Activated T-helper 17 cell treated with anti-CD3 and anti-CD28 coated beads, Interleukin-2, amount 50 U/mL, for 72 hours (primary cell): ENCODE measurements around the gene BAIAP2. TPM values are rescaled to one million over a fixed set of nuclear protein-coding genes. Genes with fewer than 3 reads are reported as not detected.
"Not testable (repeated sequence)": the region's sequence is repeated elsewhere in the genome, so short reads cannot be mapped to it uniquely, and the experiment has no call there.

Experiments used
- ATAC-seq: fragments of 150-1000 bp; cut with Tn5 transposase; replicated peaks from 2 replicates; pipeline ENCODE4 v1.10.0; 2021; ENCODE audit warnings: mild to moderate bottlenecking, moderate library complexity
- H3K27ac Mint-ChIP-seq: one replicate; pipeline ENCODE4 v1.8.0; 2022; ENCODE audit warnings: mixed read lengths
- H3K27me3 Mint-ChIP-seq: one replicate; pipeline ENCODE4 v1.8.0; 2022; ENCODE audit warnings: mixed read lengths
- H3K36me3 Mint-ChIP-seq: one replicate; pipeline ENCODE4 v1.8.0; 2022; ENCODE audit warnings: low read depth, mild to moderate bottlenecking, mixed read lengths
- H3K4me1 Mint-ChIP-seq: one replicate; pipeline ENCODE4 v1.8.0; 2022; ENCODE audit warnings: mixed read lengths
- H3K4me3 Mint-ChIP-seq: one replicate; pipeline ENCODE4 v1.8.0; 2022; ENCODE audit warnings: mild to moderate bottlenecking, mixed read lengths
- H3K9me3 Mint-ChIP-seq: one replicate; pipeline ENCODE4 v1.8.0; 2022; ENCODE audit warnings: mixed read lengths
- total RNA-seq, 2 donors: library from RNA; stranded (reverse); gene quantifications; one replicate each; pipeline ENCODE4 v1.2.3, GENCODE V29; 2022

BAIAP2 gene
- total RNA-seq, 2 donors from 2014 or later: 4.6 to 4.8 TPM

DNA sequence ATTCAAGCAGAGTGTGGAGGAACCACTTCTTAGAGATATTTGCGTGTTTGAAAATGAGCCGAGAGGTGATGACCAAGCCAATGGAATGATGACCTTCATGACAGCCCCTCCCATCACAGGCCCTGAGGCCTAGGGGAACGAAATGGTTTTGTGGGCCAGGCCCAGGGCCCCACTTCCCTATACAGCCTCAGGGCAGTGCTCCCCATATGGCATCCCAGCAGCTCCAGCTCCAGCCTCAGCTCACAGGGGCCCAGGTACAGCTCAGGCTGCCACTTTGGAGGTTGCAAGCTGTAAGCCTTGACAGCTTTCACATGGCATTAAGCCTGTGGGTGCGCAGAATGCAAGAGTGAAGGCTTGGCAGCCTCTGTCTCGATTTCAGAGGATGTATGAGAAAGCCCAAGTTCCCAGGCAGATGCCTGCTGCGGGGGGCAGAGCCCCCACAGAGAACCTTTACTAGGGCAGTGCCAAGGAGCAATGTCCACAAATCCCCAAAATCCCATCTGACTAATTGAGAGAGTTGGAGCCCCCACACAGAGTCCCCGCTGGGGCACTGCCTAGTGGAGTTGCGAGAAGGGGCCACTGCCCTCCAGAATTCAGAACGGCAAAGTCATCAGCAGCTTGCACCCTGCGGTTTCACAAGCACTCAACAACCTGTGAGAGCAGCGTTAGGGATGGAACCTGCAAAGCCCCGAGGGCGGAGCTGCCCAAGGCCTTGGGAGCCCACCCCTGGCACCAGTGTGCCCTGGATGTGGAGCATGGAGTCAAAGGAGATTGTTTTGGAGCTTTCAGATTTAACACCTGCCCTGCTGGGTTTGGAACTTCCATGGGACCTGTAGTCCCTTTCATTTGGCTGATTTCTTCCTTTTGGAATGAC, 22.1 kb upstream of the BAIAP2 start:
- Mint-ChIP-seq H3K4me3 (no peak overlapping the region), H3K36me3 (no peaks in the 10 kb centered on the region), H3K4me1 (peaks cover 2% of the 10 kb centered on the region), H3K27ac (no peak overlapping the region), H3K27me3 (no peaks in the 10 kb centered on the region), H3K9me3 (peaks cover 10% of the 10 kb centered on the region)
- no peak for ATAC-seq

DNA sequence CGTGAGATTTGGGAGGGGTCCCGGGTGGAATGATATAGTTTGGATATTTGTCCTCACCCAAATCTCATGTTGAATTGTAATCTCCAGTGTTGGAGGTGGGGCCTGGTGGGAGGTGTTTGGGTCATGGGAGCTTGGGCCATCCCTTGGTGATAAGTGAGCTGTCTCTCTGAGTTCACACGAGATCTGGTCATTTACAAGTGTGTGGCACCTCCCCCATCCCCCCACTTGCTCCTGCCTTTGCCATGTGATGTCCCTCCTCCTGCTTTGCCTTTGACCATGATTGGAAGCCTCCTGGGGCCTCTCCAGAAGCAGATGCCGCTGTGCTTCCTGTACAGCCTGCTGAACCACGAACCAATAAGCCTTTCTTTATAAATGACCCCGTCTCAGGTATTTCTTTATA, 21.3 kb upstream of the BAIAP2 start:
- H3K36me3 Mint-ChIP-seq: no peaks in the 10 kb centered on the region
- H3K4me1 Mint-ChIP-seq: peaks cover 10% of the 10 kb centered on the region
- H3K27ac Mint-ChIP-seq: no peak overlapping the region
- peaks cover 10% of the 10 kb centered on the region for H3K9me3 Mint-ChIP-seq
- no peak overlapping the region for H3K4me3 Mint-ChIP-seq
- no peaks in the 10 kb centered on the region for H3K27me3 Mint-ChIP-seq
- ATAC-seq: no peak

DNA sequence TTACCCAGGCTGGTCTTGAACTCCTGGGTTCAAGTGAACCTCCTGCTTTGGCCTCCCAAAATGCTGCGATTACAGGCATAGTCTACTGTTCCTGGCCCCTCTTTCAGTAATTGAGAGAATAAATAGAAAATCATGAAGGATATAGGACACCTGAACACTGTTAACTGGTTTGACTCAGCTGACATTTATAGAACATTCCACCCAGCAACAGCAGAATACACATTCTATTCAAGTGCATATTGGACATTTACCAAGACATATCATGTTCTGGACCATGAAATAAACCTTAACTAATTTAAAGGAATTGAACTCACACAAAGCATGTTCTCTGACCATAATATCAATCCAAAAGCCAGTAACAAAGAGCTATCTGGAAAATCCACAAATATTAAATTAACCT, 19.8 kb upstream of the BAIAP2 start:
- ATAC-seq: no peak
- Mint-ChIP-seq H3K4me3 (no peak overlapping the region), H3K27ac (peak overlapping the region; percentile 50), H3K36me3 (no peaks in the 10 kb centered on the region), H3K27me3 (no peaks in the 10 kb centered on the region), H3K4me1 (peaks cover 10% of the 10 kb centered on the region), H3K9me3 (peaks cover 10% of the 10 kb centered on the region)

DNA sequence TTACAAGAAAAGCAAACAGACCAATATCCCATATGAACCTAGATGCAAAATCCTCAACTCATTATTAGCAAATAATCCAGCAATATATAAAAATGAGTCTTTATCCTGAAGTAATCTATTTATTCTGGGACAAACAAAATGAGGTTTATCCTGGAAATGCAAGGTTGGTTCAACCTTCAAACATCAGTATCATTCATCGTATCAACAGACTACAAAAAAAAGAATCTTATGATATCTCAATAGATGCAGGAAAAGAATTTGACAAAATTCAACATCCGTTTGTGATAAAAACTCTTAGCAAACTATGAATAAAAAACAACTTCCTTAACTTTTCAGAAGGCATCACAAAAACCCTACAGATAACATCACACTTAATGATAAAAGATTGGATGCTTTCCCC, 18.4 kb upstream of the BAIAP2 start:
- Mint-ChIP-seq H3K9me3 (peaks cover 4% of the 10 kb centered on the region), H3K27me3 (no peaks in the 10 kb centered on the region), H3K4me1 (peaks cover 10% of the 10 kb centered on the region), H3K27ac (peak overlapping the region; percentile 95), H3K4me3 (peak overlapping the region; percentile 92), H3K36me3 (no peaks in the 10 kb centered on the region)
- ATAC-seq: no peak

DNA sequence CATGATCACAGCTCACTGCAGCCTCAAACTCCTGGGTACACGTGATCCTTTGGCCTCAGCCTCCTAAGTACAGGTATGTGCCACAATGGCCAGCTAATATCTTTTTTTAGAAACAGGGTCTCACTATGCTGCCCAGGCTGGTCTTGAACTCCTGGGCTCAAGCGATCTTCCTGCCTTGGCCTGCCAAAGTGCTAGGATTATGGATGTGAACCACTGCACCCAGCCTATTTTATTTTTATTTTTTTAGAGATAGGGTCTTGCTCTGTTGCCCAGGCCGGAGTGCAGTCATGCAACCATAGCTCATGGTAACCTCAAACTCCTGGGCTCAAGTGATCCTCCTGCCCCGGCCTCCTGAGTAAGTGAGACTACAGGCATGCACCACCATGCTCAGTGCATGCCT, 17.6 kb upstream of the BAIAP2 start:
- not testable (repeated sequence) for ATAC-seq, H3K9me3 Mint-ChIP-seq, H3K27me3 Mint-ChIP-seq, H3K36me3 Mint-ChIP-seq
- peak overlapping the region; percentile 95 for H3K27ac Mint-ChIP-seq
- peaks cover 10% of the 10 kb centered on the region for H3K4me1 Mint-ChIP-seq
- H3K4me3 Mint-ChIP-seq: peak overlapping the region; percentile 92

DNA sequence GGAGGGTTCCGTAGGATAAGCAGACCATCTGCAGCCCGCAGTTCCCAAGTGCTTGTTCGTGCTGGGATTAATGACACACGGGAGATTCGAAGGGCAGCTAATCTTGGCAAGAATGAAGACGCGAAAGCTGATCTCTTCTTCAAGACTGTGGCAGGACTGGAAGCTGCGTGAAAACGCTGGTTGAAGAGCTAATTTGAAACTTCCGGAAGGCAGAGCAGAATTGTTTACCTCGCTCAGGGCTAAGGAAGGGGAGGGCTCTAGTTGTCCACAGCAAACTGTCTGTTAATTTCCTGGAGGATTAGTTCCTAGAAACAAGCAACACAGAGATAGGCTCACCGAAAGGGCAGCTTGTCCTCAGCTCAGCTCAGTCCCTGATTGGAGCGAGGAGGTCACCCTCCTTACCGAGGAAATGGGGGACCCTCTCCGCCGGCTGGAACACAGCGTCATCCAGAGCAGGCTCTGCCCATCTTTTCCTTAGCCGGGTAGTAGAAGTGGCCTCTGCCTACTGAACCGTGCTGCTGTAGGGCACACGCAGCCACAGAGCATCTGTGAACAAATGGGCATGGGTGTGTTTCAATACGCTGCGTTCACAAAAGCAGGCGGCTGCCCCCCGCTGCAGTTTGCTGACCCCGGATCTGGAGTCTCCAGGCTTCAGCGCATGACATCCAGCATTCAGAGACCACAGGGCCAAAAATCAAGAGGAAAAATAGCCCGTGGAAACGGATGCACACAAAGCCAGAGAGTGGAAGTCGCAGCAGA, 16.7 kb upstream of the BAIAP2 start:
- Mint-ChIP-seq H3K27me3 (no peaks in the 10 kb centered on the region), H3K27ac (peak overlapping the region; percentile 95), H3K36me3 (no peaks in the 10 kb centered on the region), H3K9me3 (no peaks in the 10 kb centered on the region), H3K4me1 (peaks cover 10% of the 10 kb centered on the region), H3K4me3 (peak overlapping the region; percentile 92)
- ATAC-seq: peak; percentile 94

DNA sequence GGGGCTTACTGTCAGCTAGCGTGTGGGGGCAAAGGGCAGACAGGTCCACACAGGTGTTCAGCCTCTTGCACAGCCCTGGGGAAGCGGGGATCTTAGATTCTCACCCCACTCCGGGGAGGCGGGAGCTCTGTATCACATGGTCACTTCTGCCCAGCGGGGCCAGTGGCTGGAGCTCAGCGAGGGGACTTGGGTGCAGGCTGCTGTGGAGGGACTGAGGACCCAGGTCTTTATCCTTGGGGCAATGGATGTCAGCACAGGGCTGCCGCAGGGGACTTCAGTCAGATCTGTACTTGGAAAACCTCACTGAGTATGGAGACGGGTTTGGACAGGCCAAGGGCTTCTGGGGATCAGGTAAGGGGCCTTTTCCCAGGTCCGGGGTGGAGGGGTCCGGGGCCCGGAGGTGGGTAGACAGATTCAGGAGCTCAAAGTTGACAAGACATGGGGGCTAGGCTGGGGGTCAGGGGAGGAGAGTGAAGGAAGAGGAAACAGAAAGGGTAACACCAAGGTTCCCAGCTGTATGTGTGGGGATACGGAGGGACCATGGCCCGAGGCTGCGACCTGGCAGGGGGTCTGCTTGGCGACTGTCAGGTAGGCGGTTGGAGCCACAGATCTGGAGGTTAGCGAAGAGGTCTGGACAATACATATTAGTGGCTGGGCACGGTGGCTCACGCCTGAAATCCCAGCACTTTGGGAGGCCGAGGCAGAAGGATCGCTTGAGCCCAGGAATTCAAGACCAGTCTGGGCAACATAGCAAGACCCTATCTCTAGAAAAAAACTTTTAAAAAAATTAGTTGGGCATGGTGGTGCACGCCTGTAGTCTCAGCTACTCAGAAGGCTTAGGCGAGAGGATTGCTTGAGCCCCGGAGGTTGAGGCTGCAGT, 15.1 kb upstream of the BAIAP2 start:
- Mint-ChIP-seq H3K9me3 (no peaks in the 10 kb centered on the region), H3K36me3 (no peaks in the 10 kb centered on the region), H3K4me1 (peaks cover 16% of the 10 kb centered on the region), H3K4me3 (no peak overlapping the region), H3K27me3 (no peaks in the 10 kb centered on the region), H3K27ac (no peak overlapping the region)
- no peak for ATAC-seq

DNA sequence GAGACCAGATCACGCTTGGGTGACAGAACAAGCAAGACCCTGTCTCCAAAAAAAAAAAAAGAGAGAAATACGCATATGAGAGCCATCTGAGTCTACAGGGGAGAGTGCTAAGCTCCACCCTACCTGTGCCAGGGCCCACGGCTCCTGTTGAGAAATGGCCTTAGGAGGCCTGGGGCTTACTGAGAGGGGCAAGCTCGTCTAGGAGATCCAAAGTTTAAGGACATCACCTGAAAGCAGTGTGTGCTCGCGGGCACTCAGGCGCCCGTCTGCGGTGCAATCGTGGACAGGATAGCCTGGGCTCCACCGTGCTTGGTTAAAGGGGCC, 14.5 kb upstream of the BAIAP2 start:
- no peak for ATAC-seq
- no peaks in the 10 kb centered on the region for H3K9me3 Mint-ChIP-seq
- H3K27ac Mint-ChIP-seq: no peak overlapping the region
- H3K4me3 Mint-ChIP-seq: no peak overlapping the region
- no peaks in the 10 kb centered on the region for H3K36me3 Mint-ChIP-seq
- no peaks in the 10 kb centered on the region for H3K27me3 Mint-ChIP-seq
- peaks cover 16% of the 10 kb centered on the region for H3K4me1 Mint-ChIP-seq

DNA sequence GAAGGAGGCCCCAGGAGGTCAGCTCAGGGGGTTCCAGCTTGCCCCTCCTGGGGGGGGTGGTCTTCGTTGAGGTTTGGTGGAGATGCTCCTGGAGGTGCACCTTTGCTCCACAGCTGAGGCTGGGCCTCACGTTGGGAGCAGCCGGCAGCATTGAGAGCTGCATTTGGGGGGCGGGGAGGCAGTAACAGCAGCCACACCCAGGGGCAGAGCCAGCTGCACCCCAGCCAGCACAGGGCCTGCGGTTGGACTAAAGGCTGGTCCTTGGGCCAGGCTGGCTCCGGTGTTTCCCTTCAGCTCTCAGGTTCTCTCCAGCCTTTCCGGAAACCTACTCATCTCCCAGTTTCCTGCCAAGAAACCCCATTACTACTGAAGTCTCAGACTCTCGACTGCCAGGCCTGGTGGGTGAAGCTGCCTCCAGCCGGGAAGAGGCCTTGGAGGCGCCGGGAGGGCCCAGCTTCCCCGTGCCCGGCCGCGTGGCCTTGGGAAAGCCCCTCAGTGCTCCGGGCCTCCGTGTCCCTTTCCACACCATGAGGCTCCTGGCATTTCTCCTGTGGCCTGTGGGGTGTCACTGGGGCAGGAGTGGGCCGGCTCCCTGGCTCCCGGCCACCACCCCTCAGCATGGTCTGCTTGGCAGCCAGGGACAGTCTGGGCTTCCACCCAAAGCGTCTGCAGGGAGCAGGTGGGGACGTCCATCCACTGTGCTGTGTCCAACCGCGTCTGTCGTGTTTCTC, 14.0 kb upstream of the BAIAP2 start:
- peaks cover 16% of the 10 kb centered on the region for H3K4me1 Mint-ChIP-seq
- no peak overlapping the region for H3K4me3 Mint-ChIP-seq
- no peak for ATAC-seq
- no peak overlapping the region for H3K27ac Mint-ChIP-seq
- H3K27me3 Mint-ChIP-seq: no peaks in the 10 kb centered on the region
- no peaks in the 10 kb centered on the region for H3K36me3 Mint-ChIP-seq
- H3K9me3 Mint-ChIP-seq: no peaks in the 10 kb centered on the region

DNA sequence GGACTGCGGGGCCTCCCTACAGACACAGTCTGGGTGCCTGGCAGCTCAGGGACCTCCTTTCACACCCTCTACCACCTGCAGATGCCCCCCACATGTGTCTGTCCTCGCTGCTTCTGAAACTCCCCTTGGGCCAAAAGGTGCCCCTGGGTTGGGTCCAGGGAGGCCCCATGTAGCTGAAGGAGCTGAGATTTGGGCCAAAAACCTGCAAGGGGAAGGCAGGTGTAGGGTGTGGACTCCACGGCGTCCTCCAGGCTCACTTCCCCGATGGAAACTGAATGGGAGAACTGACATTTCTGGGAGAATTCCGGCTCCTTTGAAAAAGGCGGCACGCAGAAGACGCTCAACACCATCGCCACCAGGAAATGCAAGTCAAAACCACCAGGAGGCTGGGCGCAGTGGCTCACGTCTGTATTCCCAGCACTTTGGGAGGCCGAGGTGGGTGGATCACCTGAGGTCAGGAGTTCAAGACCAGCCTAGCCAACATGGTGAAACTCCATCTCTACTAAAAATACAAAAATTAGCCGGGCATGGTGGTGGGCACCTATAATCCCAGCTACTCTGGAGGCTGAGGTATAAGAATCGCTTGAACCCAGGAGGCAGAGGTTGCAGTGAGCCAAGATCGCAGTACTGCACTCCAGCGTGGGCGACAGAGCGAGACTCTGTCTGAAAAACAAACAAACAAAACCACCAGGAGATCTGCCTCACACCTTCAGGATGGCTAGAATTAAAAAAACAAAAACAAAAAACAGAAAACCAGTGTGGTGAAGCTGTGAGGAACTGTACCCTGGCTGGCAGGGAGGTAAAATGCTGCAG, 13.2 kb upstream of the BAIAP2 start:
- ATAC-seq: no peak
- no peaks in the 10 kb centered on the region for H3K36me3 Mint-ChIP-seq

DNA sequence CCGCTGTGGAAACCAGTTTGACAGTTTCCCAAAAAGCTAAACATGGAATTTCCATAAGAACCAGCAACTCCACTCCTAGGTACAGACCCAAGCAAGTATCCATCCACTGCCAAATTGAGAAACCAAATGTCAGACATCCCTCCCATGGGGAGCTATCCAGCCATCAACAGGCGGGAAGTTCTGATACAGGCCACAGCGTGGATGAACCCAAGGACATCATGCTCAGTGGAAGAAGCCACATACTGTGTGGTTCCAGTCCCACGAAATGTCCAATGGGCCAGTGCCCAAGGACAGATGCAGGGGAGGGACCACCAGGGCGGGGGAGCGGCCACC, 12.6 kb upstream of the BAIAP2 start:
- H3K27me3 Mint-ChIP-seq: peaks cover 8% of the 10 kb centered on the region
- peaks cover 16% of the 10 kb centered on the region for H3K4me1 Mint-ChIP-seq
- H3K9me3 Mint-ChIP-seq: no peaks in the 10 kb centered on the region
- no peak overlapping the region for H3K4me3 Mint-ChIP-seq
- no peaks in the 10 kb centered on the region for H3K36me3 Mint-ChIP-seq
- no peak overlapping the region for H3K27ac Mint-ChIP-seq
- no peak for ATAC-seq

More for the DNA sequence above, 13.2 kb upstream of the BAIAP2 start:
- Mint-ChIP-seq H3K9me3 (no peaks in the 10 kb centered on the region), H3K27me3 (peaks cover 4% of the 10 kb centered on the region), H3K4me1 (peaks cover 16% of the 10 kb centered on the region), H3K4me3 (no peak overlapping the region), H3K27ac (no peak overlapping the region)

DNA sequence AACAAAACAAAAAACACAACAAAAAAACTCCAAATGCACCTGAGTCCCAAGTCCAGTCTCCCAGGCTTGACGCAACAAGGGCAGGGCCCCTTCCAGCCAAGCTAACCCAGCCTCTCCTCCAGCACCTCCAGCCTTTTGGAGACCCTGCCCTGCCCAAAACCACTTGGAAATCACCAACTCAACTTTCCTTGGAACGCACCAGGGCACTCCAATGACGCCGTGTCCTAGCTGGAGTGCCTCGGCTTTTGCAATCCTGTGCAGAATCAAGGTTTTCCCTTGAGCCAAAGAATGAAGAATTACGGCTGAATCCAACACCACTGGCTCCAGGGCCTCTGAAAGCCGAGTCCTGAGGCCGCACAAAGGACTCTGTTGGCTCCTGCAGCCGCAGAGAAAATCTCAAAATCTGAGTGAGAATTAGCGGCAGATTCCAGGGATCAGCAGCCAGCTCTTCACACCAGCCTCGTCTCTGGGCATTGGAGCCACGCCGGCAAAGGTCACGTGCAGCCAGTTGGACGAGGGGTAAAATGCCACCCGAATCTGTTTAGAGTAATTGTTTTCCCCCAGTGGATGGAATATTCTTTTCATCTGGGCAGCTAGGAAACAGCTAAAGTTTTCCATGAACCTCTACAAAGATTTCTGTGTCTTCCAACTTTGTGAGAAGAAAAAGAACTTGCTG, 9.7 kb upstream of the BAIAP2 start:
- Mint-ChIP-seq H3K4me3 (no peak overlapping the region), H3K9me3 (no peaks in the 10 kb centered on the region), H3K27me3 (peaks cover 8% of the 10 kb centered on the region), H3K36me3 (no peaks in the 10 kb centered on the region), H3K4me1 (peaks cover 5% of the 10 kb centered on the region), H3K27ac (no peak overlapping the region)
- ATAC-seq: no peak

DNA sequence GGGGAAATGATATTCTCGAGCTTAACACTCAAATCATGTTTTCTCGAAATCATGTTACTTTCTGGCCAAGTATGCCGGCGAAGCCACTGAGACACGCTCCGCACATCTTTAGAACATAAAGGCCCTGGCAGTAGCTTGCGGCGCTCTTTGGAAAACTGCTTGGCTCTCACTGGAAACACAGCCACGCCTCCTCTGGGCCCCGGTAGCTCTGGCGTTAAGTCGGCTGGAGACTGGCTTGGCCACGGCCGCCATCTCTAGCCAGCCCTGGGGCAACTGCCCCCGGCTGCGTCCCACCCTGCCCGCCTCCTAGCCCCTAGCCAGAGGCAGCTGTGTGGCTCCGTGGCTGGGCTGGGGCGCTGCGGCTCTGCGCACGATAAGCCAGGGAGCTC, 9.2 kb upstream of the BAIAP2 start:
- H3K36me3 Mint-ChIP-seq: no peaks in the 10 kb centered on the region
- H3K4me3 Mint-ChIP-seq: no peak overlapping the region
- no peak overlapping the region for H3K27ac Mint-ChIP-seq
- no peaks in the 10 kb centered on the region for H3K9me3 Mint-ChIP-seq
- ATAC-seq: no peak
- peaks cover 8% of the 10 kb centered on the region for H3K27me3 Mint-ChIP-seq
- H3K4me1 Mint-ChIP-seq: peaks cover 5% of the 10 kb centered on the region
